ENCODE measurements around the gene IGF1.

IGF1 gene

DNA sequence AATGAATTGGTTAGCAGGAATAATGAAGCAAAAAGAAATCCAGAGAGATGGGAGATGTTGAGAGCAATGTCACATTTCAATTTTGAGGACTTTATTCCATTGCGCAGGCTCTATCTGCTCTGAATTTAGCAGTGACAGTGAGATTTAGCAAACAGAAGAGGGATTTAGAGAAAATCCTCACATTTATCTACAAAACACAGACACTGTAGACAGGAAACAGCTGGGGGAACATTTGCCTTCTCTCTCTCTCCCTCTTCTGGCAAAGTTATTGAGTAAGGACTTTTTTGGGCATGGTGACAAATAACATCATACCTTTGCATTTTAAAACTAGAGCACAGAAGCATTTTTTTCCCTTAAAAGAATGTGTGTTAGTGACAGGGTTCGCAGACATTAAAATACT is at the start of gene IGF1:
IGF1 (minus strand) TSS at position 158 of the 400 bp plus-strand sequence. CDS start 182 bp downstream, outside the sequence.
- DNase-seq (ENCODE audit: low read depth) = peak; percentile 46

DNA sequence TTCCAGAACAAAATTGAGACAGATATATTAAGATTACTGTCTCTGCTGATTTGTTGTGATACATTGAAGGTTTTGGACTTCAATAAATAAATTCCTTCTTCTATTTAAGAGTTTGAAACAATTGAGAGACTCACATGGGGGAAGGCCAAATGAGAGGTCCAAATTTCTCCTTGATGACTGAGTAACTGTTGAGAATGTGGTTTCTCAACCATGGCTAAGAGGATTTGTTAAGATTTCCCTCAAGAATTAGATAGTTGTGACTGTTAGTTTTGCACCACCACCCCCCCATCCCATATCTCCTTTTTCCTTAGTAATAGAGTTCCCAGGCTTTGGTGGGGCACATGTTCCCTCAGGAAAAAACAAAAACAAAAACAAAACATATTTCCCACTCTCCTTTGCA is 47.7 kb upstream of the IGF1 start:
- peak; percentile 84 for DNase-seq (ENCODE audit: low read depth)

DNA sequence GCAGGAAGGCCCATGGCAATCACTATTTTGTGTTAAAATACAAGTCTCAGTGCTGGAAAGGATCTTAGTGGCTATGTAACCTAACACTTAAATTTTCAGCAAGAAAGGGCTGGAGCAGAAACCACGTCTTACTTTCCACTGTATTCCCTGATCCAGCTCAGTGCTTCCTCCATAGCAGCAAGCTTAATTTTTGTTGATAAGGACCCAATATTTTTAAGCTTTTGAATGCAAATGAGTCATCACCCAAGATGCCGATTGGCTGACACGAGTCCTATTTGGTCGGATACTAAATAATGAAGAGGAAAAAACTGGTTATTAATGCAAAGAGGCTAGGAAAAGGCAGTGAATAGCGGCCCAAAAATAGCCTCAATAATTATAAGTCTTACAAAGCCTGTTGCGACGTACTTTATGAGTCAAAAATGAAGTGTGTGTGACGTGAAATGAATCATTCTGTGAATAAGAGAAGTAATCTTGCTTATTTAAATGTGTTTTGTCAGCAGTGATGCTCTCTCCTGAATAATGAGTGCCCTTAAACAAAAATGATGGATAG is 46.9 kb upstream of the IGF1 start:
- DNase-seq (ENCODE audit: low read depth) = peak; percentile 87

DNA sequence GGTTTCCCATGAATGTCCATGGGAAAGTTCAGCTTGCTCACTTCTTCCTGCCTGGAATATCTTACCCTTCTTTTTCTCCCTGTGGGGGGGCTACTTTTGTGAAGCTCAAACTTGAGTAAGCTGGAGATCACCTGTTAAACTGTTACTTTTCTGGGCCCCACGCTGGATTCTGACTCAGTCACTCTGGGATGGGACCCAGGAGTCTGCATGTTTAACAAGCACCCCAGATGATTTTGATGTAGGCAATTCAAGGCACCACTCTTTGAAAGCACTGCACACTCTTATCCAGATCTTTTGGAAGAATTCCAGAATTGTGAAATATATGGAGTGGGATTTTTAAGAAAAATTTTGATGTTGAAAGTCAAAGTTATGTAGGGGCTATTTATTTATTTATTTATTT is 46.3 kb upstream of the IGF1 start:
- DNase-seq (ENCODE audit: low read depth) = peak; percentile 67

DNA sequence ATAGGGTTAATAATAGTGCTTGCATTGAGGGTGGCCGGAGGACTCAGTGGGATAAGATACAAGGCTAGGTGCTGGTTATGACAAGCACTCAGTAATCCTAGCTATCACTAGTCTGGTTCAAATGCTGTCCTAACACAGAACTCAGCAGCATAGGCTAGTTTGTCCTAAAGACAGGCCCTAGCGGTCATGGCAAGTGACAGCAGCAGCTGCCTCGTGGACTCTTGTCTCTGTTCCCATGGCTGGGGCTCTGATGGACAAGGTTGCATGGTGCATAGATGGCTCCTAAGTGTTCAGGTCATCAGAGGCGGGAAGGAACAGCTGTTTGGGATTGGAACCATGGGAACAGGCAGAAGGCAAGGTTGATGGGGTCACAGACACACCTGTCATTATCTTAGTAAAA is 42.4 kb upstream of the IGF1 start:
- no peak for DNase-seq (ENCODE audit: low read depth)

DNA sequence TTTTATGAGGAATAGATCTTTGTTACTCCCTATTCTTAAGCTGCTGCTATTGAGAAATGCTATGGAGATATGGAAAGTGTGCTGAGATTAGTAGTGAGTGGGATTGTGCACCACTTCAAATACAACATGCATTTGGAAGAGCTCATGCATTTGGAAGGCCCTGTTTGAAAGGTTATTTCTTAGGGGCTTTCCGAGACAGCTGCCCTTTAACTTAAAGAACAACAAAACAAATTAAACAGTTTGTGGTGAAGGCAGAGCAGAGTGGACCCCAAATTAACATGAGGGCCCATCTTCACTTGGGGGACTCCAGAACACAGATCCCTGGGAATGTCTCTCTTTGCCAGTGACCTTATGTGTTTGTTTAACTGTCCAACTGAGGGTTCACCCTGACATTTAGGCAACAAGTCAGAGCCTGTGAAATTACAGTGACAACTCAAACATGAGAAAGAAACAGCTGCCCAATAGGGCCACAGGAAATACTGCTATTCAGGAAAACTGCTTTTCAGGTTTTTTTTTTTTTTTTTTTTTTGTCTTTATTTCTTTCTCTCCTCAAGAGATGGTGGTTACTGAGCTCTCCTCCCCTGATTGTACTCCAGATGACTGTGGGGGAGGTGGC is 41.4 kb upstream of the IGF1 start:
- DNase-seq (ENCODE audit: low read depth) = no peak

DNA sequence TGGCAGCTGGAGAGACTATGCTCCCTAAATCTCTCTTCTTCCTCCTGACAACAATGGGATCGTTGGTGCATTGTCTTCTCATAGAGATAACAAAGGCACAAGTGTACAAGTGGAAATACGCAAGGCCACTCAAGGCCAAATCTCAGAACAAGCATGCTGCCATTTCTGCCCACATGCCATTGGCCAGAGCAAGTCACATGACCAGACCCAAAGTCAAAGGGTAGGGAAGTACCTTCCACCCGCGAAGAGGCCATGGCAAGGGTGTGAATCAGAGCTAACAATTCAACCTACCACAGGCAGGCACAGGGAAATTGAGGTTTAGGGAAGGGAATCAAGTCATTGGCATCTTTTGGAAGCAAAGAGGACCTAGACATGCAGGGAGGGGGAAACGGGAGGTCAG is 38.5 kb upstream of the IGF1 start:
- no peak for DNase-seq (ENCODE audit: low read depth)

DNA sequence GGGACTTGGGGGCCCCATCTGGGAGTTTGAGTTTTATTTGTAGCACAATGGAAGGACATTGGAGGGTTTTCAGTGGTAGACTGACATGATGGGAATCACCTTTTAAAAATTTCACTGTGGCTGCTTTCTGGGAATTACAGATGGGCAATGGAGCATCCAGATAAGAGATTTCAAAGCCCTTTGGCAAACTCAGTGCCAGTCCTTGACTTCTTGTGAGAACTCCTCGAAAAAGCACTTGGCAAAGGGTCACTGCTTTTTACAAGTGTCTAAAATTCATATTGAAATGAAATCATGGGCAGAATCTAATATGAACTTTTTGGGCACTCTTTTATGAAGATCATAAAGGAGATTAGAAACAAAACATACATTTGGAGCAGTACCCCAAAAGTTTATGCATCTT is 34.3 kb upstream of the IGF1 start:
- DNase-seq (ENCODE audit: low read depth) = no peak

DNA sequence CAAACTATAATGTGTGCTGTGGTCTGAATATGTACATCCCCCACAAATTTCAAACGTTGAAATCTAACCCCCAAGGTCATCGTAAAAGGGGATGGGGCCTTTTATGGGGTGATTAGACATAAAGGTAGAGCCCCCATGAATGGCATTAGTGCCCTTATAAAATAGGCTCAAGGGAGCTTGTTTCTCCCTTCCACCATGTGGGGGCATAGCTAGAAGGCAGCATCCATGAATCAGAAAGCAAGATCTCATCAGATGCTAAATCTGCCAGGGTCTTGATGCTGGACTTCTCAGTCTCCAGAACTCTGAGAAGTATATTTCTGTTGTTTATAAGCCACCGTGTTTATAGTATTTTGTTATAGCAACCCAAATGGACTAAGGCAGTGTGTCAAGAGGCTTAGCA is 33.4 kb upstream of the IGF1 start:
- DNase-seq (ENCODE audit: low read depth) = peak; percentile 19

DNA sequence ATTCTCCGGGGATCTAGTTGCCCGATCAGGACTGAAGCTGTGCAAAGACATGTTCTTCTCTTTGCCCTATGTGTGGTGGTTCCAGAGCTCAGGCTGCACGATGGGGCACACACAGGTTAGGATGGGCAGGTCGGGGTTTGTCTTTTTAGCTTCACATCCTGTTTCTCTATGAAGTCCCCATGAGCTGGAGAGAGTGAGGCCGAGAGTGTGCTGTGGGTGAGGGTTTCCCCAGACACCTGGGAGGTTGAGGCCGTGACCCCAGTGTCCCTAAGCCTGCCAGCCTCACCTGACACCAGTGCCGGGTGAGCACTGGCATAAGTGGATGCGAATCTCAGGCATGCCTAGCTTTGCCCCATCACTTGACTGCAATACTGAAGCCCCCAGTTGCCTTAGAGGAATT is 32.9 kb upstream of the IGF1 start:
- DNase-seq (ENCODE audit: low read depth) = no peak

DNA sequence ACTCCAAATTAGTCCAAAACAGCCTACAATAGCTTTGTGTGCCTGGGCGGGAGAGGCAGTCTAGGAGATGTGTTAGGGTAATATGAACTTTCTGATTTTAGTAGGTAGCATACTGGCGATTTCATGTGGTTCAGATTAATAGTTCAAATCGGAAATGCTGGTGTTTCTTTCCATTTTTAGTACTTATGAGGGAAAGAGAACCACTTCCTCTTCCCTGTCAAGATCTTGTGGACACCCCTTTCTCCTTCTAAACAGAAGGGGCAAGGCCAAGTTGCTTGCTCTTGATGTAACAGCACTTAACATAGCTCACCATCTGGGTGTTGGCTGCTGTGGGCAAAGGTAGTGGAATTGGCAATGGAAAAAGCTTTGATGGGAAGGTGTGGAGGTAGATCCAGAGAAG is 32.2 kb upstream of the IGF1 start:
- no peak for DNase-seq (ENCODE audit: low read depth)

DNA sequence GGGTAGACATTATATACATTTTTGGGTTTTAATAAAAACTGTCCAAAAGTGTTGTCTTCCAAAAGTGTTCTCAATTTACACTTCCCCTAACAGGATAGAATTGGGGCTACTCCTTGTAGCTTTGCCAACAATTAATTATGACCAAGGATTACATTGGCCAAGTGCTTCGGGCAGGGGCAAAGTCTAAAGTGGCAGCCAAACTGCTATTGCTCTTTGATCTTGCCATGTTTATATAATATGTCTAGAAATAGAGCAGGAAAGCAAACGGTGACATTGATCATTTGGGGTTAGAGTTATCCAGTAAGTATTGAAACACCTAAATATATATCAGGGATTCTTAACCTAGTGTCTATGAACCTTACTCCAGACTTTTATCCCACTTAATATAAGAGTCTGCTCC is 31.2 kb upstream of the IGF1 start:
- DNase-seq (ENCODE audit: low read depth) = no peak

DNA sequence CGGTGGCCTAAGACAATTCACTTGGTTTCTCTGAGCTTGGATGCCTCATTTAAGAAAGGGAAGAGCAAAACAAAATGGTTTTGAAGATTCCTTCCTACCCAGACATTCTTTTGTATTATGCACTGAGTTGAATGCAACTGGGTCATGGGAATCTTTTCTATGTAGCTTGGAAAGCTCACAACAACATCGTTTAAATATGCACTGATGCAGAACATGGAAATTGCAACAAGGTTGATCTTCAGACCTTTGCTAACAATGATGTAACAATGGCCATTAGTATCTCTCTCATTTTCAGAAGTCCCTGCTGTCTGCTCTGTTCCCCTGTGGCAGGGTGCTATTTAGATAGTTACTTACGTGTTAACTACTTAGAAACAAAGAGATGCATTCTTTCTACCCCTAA is 30.1 kb upstream of the IGF1 start:
- DNase-seq (ENCODE audit: low read depth) = no peak

DNA sequence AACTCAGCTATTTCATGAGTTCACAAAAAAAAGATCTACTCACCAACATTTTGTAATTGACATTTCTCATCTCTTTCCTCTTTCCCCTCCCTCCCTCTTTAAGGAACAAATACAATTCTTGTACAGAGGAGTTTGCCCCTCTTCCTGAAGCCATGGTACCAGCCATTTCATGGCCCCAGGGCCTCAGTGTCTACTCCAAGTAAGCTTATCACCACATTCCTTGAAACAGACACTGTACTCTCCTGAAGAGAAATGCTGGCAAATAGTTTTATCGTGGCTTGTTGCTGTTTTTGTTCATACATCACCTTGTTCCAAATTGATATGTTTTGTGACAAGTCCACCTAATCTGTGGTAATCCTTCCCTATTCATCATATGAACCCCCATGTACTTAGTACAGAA is 29.7 kb upstream of the IGF1 start:
- DNase-seq (ENCODE audit: low read depth) = no peak

DNA sequence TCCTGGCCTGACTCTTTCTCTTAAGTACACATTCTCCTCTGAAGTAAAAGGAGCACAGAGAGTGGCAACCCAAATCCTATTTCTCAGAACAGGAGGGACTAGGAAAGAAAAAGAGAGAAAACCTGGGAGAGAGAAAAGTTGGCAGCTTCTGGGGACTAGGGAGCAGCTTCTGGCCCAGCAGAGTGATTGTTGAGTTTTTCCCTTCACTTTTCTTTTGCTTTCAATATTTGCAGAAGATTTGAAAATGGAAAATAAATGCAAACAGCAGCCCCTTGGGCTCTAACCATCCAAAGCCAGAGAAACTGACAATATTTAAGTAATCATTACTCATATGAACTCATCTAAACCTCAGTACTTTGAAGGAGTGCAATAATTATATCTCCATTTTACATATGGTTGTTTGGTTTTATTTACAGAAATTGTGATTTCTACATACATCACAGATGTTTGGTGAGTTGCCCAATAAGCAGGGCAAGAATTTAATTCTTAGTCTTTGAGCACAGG is 28.8 kb upstream of the IGF1 start:
- DNase-seq (ENCODE audit: low read depth) = no peak

DNA sequence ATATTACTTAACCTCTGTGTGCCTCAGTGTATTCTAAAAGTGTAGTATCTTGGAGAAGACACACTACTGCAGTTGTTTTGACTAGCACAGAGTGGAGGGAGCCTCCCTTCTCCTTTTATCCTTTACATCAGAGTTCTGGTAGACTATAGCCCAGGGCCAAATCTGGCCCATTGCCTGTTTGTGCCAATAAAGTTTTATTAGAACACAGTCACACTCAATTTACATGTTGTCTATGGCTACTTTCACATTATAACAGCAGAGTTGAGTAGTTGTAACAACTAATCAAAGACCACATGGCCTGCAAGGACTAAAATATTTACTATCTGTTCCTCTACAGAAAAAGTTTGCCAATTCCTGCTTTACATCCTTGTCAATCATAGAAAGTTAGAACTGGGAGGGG is 27.7 kb upstream of the IGF1 start:
- DNase-seq (ENCODE audit: low read depth) = no peak

DNA sequence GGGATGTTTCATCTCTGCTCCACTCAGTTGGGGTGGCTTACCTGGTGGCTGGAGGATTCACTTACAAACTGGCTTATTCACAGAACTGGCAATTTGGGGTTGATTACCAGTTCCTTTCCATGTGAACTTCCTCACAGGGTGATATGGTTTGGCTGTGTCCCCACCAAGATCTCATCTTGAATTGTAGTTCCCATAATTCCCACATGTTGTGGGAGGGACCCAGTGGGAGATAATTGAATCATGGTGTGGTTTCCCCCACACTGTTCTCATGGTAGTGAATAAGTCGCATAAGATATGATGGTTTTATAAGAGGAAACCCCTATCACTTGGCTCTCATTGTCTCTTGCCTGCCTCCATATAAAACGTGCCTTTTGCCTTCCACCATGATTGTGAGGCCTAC is 26.9 kb upstream of the IGF1 start:
- no peak for DNase-seq (ENCODE audit: low read depth)

DNA sequence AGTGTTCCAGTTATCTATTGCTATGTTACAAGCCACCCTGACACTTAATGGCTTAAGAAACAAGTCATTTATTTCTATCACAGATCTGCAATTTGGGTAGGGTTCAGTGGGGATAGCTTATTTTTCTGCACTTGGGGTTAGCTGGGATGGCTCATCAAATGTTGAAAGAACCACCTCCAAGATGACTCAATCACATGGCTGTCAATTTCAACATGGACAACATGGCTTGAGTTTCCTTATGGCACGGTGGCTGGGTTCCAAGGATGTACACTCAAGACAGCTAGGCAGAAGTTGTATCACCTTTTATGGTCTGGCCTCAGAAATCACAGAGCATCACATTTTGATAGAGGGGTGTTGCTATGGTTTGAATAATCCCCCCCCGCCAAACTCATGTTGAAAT is 24.5 kb upstream of the IGF1 start:
- DNase-seq (ENCODE audit: low read depth) = no peak

DNA sequence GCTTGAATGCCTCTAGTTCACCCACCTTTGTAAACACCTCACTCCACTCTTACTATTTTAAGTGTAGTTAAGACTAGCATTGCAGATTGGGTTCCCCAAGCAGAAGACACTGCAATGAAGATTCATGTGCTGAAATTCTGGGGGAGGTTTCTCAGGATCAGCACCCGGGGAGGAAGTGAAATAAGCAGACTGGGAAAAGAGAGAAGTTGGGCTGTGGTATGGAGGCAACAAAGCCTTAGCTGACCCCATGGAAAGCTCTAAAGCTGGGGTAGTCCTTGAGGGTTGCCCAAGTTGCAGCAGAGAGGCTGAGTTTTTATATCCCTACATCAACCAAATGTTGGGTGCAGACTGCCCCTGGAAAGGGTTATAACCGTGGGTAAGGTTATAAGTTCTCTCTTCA is 23.9 kb upstream of the IGF1 start:
- no peak for DNase-seq (ENCODE audit: low read depth)

DNA sequence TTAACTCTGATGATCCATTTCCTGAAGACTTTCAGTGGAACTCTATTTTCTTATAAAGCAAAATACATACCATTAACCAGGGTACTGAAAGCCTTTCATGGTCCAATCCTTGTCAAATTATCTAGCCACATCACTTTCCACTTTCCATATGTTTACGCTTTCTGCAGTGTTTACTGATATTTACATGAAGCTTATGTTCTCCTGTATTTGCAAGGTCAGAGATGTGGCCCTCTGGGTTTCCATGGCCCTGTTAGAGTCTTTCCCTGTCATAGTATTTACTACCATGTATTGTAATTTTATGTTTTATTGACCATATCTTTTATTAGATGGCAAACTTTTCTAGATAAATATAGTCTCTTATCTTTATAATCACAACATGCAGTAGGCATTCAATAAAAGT is 23.5 kb upstream of the IGF1 start:
- no peak for DNase-seq (ENCODE audit: low read depth)

DNA sequence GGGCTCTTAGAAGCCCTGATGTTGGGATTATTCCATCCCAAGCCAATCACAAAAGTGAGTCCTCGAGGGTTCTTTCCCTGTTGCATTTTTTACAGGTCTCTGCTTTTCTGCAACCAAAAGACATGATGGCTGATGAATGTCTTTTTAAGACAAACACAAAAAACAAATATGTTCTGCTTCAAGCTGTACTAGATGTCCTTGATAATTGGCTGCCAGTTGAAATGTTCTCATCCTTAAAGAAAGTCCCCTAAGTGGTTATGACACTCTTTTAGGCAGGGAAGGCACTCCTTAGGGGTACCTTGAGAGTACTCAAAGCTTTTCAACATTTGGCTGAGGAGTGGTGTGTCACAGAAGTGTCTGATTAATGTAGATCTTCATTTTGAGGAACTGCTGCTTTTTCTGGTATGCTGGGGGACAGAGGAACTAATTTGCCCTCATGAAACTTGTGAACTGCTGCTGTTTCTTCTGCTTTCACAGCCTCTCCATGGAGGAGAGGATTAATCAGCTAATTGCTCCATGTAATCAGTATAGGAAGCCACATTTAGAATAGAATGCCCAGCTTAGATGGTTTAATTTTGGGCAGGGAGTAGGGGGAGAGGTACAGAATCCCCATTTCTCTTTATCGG is 22.8 kb upstream of the IGF1 start:
- no peak for DNase-seq (ENCODE audit: low read depth)

DNA sequence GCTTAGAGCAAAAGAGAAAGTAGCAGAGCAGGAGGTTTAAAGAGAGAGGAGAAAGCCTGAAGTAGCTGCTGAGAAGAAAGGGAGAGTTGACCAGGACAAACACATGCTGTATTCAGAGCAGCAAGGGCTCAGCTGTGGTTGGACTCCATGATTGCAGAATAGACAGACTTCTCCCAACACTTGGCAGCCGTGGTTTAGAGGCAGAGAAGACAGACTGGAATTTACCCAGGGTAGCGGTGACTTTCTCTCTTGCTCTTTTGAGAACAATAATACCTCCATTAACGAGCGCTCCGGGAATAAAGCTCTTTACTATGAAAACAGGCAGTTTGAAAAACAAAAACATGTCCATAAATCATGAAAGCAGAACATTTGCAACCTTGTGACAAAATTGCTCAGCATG is 21.4 kb upstream of the IGF1 start:
- DNase-seq (ENCODE audit: low read depth) = peak; percentile 5

DNA sequence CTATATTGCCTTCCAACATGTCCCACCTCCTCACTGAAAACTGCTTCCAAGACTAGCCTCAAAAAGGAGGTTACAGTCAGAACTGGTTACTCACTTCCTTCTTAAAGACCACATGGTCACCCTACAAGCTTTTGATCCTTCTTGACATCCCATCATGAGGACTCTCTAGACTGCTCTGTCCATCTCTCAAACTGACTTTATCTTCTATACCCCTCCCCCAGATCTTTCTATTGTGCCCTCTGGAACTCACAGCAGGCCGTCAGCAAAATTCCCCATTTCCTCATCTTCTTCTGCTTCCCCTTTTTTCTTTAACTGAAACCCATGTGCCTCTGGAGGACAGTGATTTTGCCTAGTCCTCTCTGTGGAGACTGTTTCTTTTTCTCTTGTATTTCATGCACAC is 18.1 kb upstream of the IGF1 start:
- no peak for DNase-seq (ENCODE audit: low read depth)

DNA sequence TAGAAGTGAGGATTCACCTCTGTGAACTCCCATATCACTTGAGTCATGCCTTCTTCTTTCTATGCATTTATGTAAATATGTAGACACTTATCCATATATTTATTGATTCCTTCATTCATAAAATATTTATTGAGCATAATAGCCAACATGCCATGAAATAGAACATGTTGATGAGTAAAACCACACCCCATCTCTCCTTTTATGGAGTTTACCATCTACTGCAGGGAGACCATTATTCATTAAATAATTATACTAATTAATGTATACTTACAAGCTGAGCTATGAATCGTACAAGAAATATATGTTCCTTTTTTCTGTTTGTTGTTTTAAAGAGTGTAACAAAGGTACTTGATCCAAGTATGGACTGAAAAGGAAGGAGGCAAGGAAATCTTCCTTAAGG is 17.4 kb upstream of the IGF1 start:
- no peak for DNase-seq (ENCODE audit: low read depth)

Measured in amniotic epithelial cell (primary cell).